Upper lobe of right lung (tissue), 1 donor: Measurements from ENCODE around the gene EPAS1. TPM values are rescaled to one million over a fixed set of nuclear protein-coding genes. Genes with fewer than 3 reads are reported as not detected.

Experiments used
- ATAC-seq: fragments of 200-7000 bp; cut with Tn5 transposase; one replicate; pipeline ENCODE4 v1.9.1; 2020; ENCODE audit warnings: mild to moderate bottlenecking, moderate library complexity
- DNase-seq: peaks from one replicate; pipeline ENCODE4 v3.0.0-alpha.2; 2020
- H3K27ac ChIP-seq: fragments of 200-600 bp; one replicate; pipeline ENCODE4 v1.8.0; 2022
- H3K27me3 ChIP-seq: fragments of 200-600 bp; one replicate; pipeline ENCODE4 v1.8.0; 2022; ENCODE audit warnings: mild to moderate bottlenecking
- H3K36me3 ChIP-seq: fragments of 200-600 bp; one replicate; pipeline ENCODE4 v1.8.0; 2022
- H3K4me1 ChIP-seq: fragments of 200-600 bp; one replicate; pipeline ENCODE4 v1.8.0; 2022
- H3K4me3 ChIP-seq: fragments of 200-600 bp; one replicate; pipeline ENCODE4 v1.8.0; 2022; ENCODE audit warnings: mild to moderate bottlenecking
- H3K9me3 ChIP-seq: fragments of 200-600 bp; one replicate; pipeline ENCODE4 v1.8.0; 2022
- CTCF ChIP-seq: fragments of 200-600 bp; IDR thresholded peaks from one replicate; pipeline ENCODE4 v1.8.0; 2022; ENCODE audit warnings: antibody characterized with exemption
- intact Hi-C: fragments of 100-400 bp; cut with DNase I; formaldehyde crosslinking; loops from one replicate; pipeline ENCODE4 v1.11.0; 2022
- total RNA-seq: library from RNA; stranded (reverse); fragmentation: NEBNext Ultra II Directional; extraction: Animal tissue kit (Norgen Biotek cat#: 25700); gene quantifications from one replicate; pipeline ENCODE4 v1.2.1, GENCODE V29; 2021
- donor health status: DM: no; HTN: yes; CAD: no; lungs with severe emphysema.

EPAS1 gene
- total RNA-seq, 1 donor from 2014 or later: 1,593 TPM

- no peak for TF ChIP-seq CTCF
- DNase-seq (no peak), ATAC-seq (no peak)
- H3K4me3 ChIP-seq: no peak overlapping the region
- H3K27me3 ChIP-seq: no peaks in the 10 kb centered on the region
- H3K27ac ChIP-seq: no peak overlapping the region
- intact Hi-C loops: no loop called here
- H3K9me3 ChIP-seq: no peaks in the 10 kb centered on the region
- H3K36me3 ChIP-seq: no peaks in the 10 kb centered on the region
- peaks cover 3% of the 10 kb centered on the region for H3K4me1 ChIP-seq
These were observed 114.0 kb downstream of the EPAS1 start for GRCh38 chr2:46411245-46411641.

GRCh38 chr2:46411985-46412384, 114.8 kb downstream of the EPAS1 start:
- Histone ChIP-seq H3K9me3 (no peaks in the 10 kb centered on the region), H3K27ac (no peak overlapping the region), H3K4me3 (no peak overlapping the region), H3K4me1 (peaks cover 3% of the 10 kb centered on the region), H3K36me3 (no peaks in the 10 kb centered on the region), H3K27me3 (no peaks in the 10 kb centered on the region)
- no peak for ATAC-seq
- no peak for DNase-seq
- no peak for TF ChIP-seq CTCF
- intact Hi-C loops: no loop called here

- ATAC-seq: no peak
- no peak for TF ChIP-seq CTCF
These were observed 115.9 kb downstream of the EPAS1 start for GRCh38 chr2:46413111-46413510.

GRCh38 chr2:46413631-46414030, 116.4 kb downstream of the EPAS1 start:
- TF ChIP-seq CTCF: no peak
- ATAC-seq (no peak), DNase-seq (no peak)
- Histone ChIP-seq H3K4me1 (peaks cover under 1% of the 10 kb centered on the region), H3K9me3 (no peaks in the 10 kb centered on the region), H3K27ac (no peak overlapping the region), H3K36me3 (no peaks in the 10 kb centered on the region), H3K27me3 (no peaks in the 10 kb centered on the region), H3K4me3 (no peak overlapping the region)
- intact Hi-C loops: no loop called here

More at GRCh38 chr2:46413111-46413510, 115.9 kb downstream of the EPAS1 start:
- H3K4me1 ChIP-seq: peaks cover 3% of the 10 kb centered on the region
- H3K27ac ChIP-seq: no peak overlapping the region
- H3K9me3 ChIP-seq: no peaks in the 10 kb centered on the region
- H3K27me3 ChIP-seq: no peaks in the 10 kb centered on the region
- intact Hi-C loops: no loop called here
- H3K36me3 ChIP-seq: no peaks in the 10 kb centered on the region
- no peak overlapping the region for H3K4me3 ChIP-seq
- no peak for DNase-seq

- no peak overlapping the region for H3K27ac ChIP-seq
- H3K4me1 ChIP-seq: no peaks in the 10 kb centered on the region
- DNase-seq: no peak
- H3K27me3 ChIP-seq: no peaks in the 10 kb centered on the region
- TF ChIP-seq CTCF: no peak
- intact Hi-C loops: no loop called here
- no peak overlapping the region for H3K4me3 ChIP-seq
- no peaks in the 10 kb centered on the region for H3K36me3 ChIP-seq
- no peak for ATAC-seq
- H3K9me3 ChIP-seq: no peaks in the 10 kb centered on the region
These were observed 117.5 kb downstream of the EPAS1 start for GRCh38 chr2:46414701-46415100.

GRCh38 chr2:46416280-46416679, 119.1 kb downstream of the EPAS1 start:
- Histone ChIP-seq H3K27me3 (no peaks in the 10 kb centered on the region), H3K9me3 (no peaks in the 10 kb centered on the region), H3K4me3 (no peak overlapping the region), H3K4me1 (no peaks in the 10 kb centered on the region), H3K27ac (no peak overlapping the region), H3K36me3 (no peaks in the 10 kb centered on the region)
- ATAC-seq (no peak), DNase-seq (no peak)
- intact Hi-C loops: no loop called here
- TF ChIP-seq CTCF: no peak
